ENCODE data around the gene OVAAL. TPM values are rescaled to one million over a fixed set of nuclear protein-coding genes. Genes with fewer than 3 reads are reported as not detected.

OVAAL gene
- total RNA-seq, 1 donor from 2014 or later = not detected

DNA sequence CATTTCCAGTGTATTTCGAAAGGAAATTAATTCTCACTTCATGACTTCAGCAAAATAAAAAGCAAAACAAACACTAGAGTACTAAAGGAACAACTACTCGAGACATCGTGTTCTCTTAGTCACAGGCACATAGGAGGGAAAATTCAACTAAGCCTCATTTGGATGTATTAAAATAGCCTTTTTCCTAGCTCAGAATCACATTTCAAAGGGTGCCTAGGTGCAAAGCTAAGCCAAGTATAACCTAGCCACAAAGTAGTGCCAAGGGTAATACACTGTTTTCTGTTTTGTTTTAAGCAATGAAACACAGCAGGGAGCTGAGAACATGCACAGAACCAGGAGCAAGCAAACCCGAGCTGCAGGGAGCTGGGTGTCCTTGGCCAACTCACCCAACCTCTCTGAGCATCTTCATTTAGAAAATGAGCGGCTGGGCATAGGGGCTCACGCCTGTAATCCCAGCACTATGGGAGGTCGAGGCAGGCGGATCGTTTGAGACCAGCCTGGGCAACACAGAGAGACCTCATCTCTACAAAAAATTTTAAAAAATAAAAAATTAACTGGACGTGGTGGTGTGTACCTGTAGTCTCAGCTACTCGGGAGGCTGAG, 29.8 kb upstream of the OVAAL start:
- no peaks in the 10 kb centered on the region for H3K36me3 Mint-ChIP-seq (ENCODE audit: low read depth)

GRCh38 chr1:180530501-180530900, 28.3 kb upstream of the OVAAL start:
- Mint-ChIP-seq H3K4me3 (no peak overlapping the region), H3K27me3 (ENCODE audit: insufficient read depth) (peaks cover 4% of the 10 kb centered on the region), H3K4me1 (ENCODE audit: low read depth) (no peaks in the 10 kb centered on the region), H3K9me3 (no peaks in the 10 kb centered on the region), H3K36me3 (ENCODE audit: low read depth) (no peaks in the 10 kb centered on the region), H3K27ac (no peak overlapping the region)
- no peak for DNase-seq (ENCODE audit: low spot score)
- intact Hi-C loops (cut with micrococcal nuclease) = loop anchor here (5.0 kb wide), 1 partner anchor 612 kb away; no protein-coding TSS in a partner anchor

More for the DNA sequence above, 29.8 kb upstream of the OVAAL start:
- Mint-ChIP-seq H3K4me1 (ENCODE audit: low read depth) (no peaks in the 10 kb centered on the region), H3K4me3 (no peak overlapping the region), H3K27me3 (ENCODE audit: insufficient read depth) (peaks cover 4% of the 10 kb centered on the region), H3K9me3 (no peaks in the 10 kb centered on the region), H3K27ac (no peak overlapping the region)
- no peak for DNase-seq (ENCODE audit: low spot score)
- intact Hi-C loops (cut with micrococcal nuclease) = no loop called here

GRCh38 chr1:180532854-180533253, 25.9 kb upstream of the OVAAL start:
- intact Hi-C loops (cut with micrococcal nuclease) = loop anchor here (1.0 to 5.0 kb wide), 6 partner anchors 17 to 633 kb away; partner anchors contain the start of gene XPR1
- H3K27me3 Mint-ChIP-seq (ENCODE audit: insufficient read depth) = peaks cover 4% of the 10 kb centered on the region
- no peaks in the 10 kb centered on the region for H3K4me1 Mint-ChIP-seq (ENCODE audit: low read depth)
- H3K4me3 Mint-ChIP-seq = no peak overlapping the region
- H3K36me3 Mint-ChIP-seq (ENCODE audit: low read depth) = no peaks in the 10 kb centered on the region
- no peak for DNase-seq (ENCODE audit: low spot score)
- no peak overlapping the region for H3K27ac Mint-ChIP-seq
- no peaks in the 10 kb centered on the region for H3K9me3 Mint-ChIP-seq

DNA sequence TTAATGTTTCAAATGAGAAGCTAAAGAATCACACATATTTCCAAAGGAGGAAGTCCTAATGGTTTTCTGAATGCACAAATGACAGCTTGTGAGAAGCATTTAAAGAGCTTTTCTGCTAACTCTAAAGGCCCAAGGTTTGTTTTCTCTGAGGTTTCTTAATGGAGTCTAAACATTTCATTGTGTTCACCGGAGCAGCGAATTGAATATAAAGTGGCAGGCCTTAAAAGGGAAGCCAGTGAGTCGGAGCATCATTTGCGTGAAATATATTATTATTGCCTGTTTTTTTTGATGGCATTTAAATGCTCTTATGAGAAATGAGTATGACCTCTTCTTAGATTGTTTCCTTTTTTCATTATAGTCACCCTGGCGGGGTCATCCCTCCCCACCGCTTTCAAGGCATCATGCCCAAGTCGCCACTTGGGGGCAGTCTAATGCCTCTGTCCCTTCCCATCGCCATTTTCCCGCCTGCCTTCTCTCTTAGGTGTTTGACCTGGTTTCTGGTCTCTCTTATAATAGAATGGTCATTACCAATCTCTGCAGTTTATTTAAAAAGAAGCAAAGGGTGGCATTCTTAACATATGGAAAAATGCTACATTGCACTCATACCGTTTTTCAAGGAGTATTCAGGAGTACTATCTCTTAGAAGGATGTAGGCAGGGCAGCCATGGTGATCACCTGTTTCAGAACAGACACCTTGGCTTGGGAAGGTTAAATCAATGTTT, 25.3 kb upstream of the OVAAL start:
- no peaks in the 10 kb centered on the region for H3K4me1 Mint-ChIP-seq (ENCODE audit: low read depth)
- no peak overlapping the region for H3K4me3 Mint-ChIP-seq
- H3K27me3 Mint-ChIP-seq (ENCODE audit: insufficient read depth) = peaks cover 6% of the 10 kb centered on the region
- no peak overlapping the region for H3K27ac Mint-ChIP-seq
- H3K9me3 Mint-ChIP-seq = no peaks in the 10 kb centered on the region
- peak; percentile 42 for DNase-seq (ENCODE audit: low spot score)
- H3K36me3 Mint-ChIP-seq (ENCODE audit: low read depth) = no peaks in the 10 kb centered on the region
- intact Hi-C loops (cut with micrococcal nuclease) = loop anchor here (1.0 to 5.0 kb wide), 6 partner anchors 17 to 633 kb away; partner anchors contain the start of gene XPR1

GRCh38 chr1:180534214-180534613, 24.6 kb upstream of the OVAAL start:
- Mint-ChIP-seq H3K9me3 (no peaks in the 10 kb centered on the region), H3K27me3 (ENCODE audit: insufficient read depth) (peaks cover 6% of the 10 kb centered on the region), H3K4me1 (ENCODE audit: low read depth) (no peaks in the 10 kb centered on the region), H3K4me3 (no peak overlapping the region), H3K27ac (no peak overlapping the region), H3K36me3 (ENCODE audit: low read depth) (no peaks in the 10 kb centered on the region)
- intact Hi-C loops (cut with micrococcal nuclease) = loop anchor here (5.0 kb wide), 1 partner anchor 608 kb away; no protein-coding TSS in a partner anchor
- no peak for DNase-seq (ENCODE audit: low spot score)

- H3K36me3 Mint-ChIP-seq (ENCODE audit: low read depth) = no peaks in the 10 kb centered on the region
- H3K27ac Mint-ChIP-seq = no peak overlapping the region
- no peaks in the 10 kb centered on the region for H3K9me3 Mint-ChIP-seq
- peaks cover 6% of the 10 kb centered on the region for H3K27me3 Mint-ChIP-seq (ENCODE audit: insufficient read depth)
- no peaks in the 10 kb centered on the region for H3K4me1 Mint-ChIP-seq (ENCODE audit: low read depth)
- no peak overlapping the region for H3K4me3 Mint-ChIP-seq
- DNase-seq (ENCODE audit: low spot score) = no peak
- intact Hi-C loops (cut with micrococcal nuclease) = no loop called here
Observed at GRCh38 chr1:180535418-180535999, 23.3 kb upstream of the OVAAL start.

DNA sequence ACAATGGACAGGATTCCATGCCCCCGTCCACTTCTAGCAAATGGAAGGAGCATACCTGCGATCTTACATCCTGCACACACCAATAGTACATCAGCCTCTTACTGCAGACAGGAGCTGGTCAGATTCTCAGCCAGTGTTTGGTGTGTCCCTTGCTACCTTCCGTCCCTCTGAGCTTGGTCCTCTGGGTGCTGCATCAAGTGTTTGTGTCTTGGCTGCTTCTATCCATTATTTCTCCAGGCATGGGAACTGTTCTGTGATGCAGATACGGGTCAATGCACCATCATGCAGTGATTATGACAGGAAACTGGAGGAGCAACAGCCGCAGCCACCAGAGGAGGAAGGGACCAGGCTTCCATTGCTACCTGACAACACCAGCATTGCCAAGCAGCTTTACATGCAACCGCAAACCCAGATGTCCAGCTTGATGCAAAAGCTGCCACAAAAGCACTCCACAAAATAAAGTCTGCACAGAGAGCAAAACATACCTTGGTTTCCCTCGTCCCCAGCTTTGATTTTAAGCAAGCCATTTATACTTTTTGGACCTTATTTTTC, 21.9 kb upstream of the OVAAL start:
- Mint-ChIP-seq H3K4me1 (ENCODE audit: low read depth) (no peaks in the 10 kb centered on the region), H3K27ac (no peak overlapping the region), H3K36me3 (ENCODE audit: low read depth) (no peaks in the 10 kb centered on the region), H3K27me3 (ENCODE audit: insufficient read depth) (peaks cover 11% of the 10 kb centered on the region), H3K4me3 (no peak overlapping the region), H3K9me3 (no peaks in the 10 kb centered on the region)
- intact Hi-C loops (cut with micrococcal nuclease) = no loop called here
- no peak for DNase-seq (ENCODE audit: low spot score)

DNA sequence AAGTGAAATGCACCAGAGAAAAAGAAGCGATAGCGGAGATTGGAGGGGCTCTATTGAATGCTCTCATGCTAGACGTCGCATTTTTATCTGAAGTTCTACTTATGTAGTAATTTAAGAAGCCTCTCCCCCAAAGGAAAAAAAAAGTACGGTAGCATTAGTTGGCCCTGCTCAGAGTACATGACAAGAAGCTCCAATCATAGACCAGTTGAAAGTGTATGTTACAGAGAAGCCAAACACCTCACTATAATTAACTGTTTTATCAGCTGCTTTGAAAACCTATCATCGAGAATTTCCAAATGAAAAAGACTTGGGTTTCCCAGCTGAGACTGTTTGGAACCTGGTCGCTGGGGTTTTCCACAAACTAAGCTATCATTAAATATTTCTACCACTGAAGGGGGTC, 19.6 kb upstream of the OVAAL start:
- H3K27me3 Mint-ChIP-seq (ENCODE audit: insufficient read depth) = peaks cover 11% of the 10 kb centered on the region
- H3K4me1 Mint-ChIP-seq (ENCODE audit: low read depth) = no peaks in the 10 kb centered on the region
- H3K4me3 Mint-ChIP-seq = no peak overlapping the region
- H3K27ac Mint-ChIP-seq = no peak overlapping the region
- intact Hi-C loops (cut with micrococcal nuclease) = no loop called here
- no peaks in the 10 kb centered on the region for H3K36me3 Mint-ChIP-seq (ENCODE audit: low read depth)
- no peak for DNase-seq (ENCODE audit: low spot score)
- H3K9me3 Mint-ChIP-seq = no peaks in the 10 kb centered on the region

- Mint-ChIP-seq H3K9me3 (no peaks in the 10 kb centered on the region), H3K27ac (no peak overlapping the region), H3K4me1 (ENCODE audit: low read depth) (no peaks in the 10 kb centered on the region), H3K27me3 (ENCODE audit: insufficient read depth) (peaks cover 11% of the 10 kb centered on the region), H3K4me3 (no peak overlapping the region), H3K36me3 (ENCODE audit: low read depth) (no peaks in the 10 kb centered on the region)
- DNase-seq (ENCODE audit: low spot score) = no peak
- intact Hi-C loops (cut with micrococcal nuclease) = no loop called here
Observed at GRCh38 chr1:180540697-180541594, 17.8 kb upstream of the OVAAL start.

DNA sequence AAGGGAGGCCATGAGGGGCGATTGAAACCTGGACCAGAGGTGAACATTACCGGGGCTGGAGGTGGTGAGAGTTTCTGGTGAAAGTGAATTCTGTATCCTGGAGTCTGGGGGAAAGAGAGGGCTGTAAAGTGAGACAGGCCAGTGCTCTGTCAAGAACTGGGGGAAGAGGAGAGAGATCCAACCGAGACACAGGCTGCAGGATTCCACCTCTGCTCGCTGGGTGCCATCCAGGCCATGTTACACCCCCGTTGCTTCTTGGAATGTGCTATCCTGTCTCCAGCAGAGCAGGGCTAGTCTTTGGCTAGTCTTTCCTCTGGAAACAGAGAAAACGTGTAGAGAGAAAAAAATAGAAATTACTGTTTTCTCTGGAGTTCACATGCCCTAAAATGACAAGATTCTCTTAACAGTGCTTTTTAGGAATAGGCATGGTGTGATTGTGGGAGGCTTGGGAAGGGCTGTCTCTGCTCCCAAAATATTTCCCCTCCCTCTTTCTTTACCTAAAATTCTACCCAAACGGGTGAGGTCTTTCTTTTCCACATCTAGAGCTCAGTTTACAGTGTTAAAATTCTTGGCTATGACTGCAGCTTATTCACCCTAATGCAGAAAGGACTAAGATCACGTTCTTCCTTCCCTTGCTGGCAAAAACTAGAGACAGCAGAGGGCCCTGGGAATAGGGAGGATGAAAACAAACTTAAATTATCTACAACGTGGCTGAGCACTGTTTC, 16.5 kb upstream of the OVAAL start:
- H3K4me3 Mint-ChIP-seq = no peak overlapping the region
- intact Hi-C loops (cut with micrococcal nuclease) = no loop called here
- H3K27me3 Mint-ChIP-seq (ENCODE audit: insufficient read depth) = peaks cover 9% of the 10 kb centered on the region
- H3K36me3 Mint-ChIP-seq (ENCODE audit: low read depth) = no peaks in the 10 kb centered on the region
- no peaks in the 10 kb centered on the region for H3K4me1 Mint-ChIP-seq (ENCODE audit: low read depth)
- H3K27ac Mint-ChIP-seq = no peak overlapping the region
- no peak for DNase-seq (ENCODE audit: low spot score)
- no peaks in the 10 kb centered on the region for H3K9me3 Mint-ChIP-seq

- intact Hi-C loops (cut with micrococcal nuclease) = no loop called here
- Mint-ChIP-seq H3K27ac (no peak overlapping the region), H3K9me3 (no peaks in the 10 kb centered on the region)
Observed at GRCh38 chr1:180542838-180543145, 16.0 kb upstream of the OVAAL start.

GRCh38 chr1:180544050-180544449, 14.7 kb upstream of the OVAAL start:
- Mint-ChIP-seq H3K9me3 (no peaks in the 10 kb centered on the region), H3K36me3 (ENCODE audit: low read depth) (no peaks in the 10 kb centered on the region), H3K4me3 (no peak overlapping the region), H3K27me3 (ENCODE audit: insufficient read depth) (peaks cover 7% of the 10 kb centered on the region), H3K4me1 (ENCODE audit: low read depth) (no peaks in the 10 kb centered on the region), H3K27ac (no peak overlapping the region)
- no peak for DNase-seq (ENCODE audit: low spot score)
- intact Hi-C loops (cut with micrococcal nuclease) = no loop called here

More at GRCh38 chr1:180542838-180543145, 16.0 kb upstream of the OVAAL start:
- DNase-seq (ENCODE audit: low spot score) = no peak
- H3K36me3 Mint-ChIP-seq (ENCODE audit: low read depth) = no peaks in the 10 kb centered on the region
- no peaks in the 10 kb centered on the region for H3K4me1 Mint-ChIP-seq (ENCODE audit: low read depth)
- H3K27me3 Mint-ChIP-seq (ENCODE audit: insufficient read depth) = peaks cover 9% of the 10 kb centered on the region
- H3K4me3 Mint-ChIP-seq = no peak overlapping the region
